Measurements from ENCODE around the gene HAX1.
"Not testable (repeated sequence)": the region's sequence is repeated elsewhere in the genome, so short reads cannot be mapped to it uniquely, and the experiment has no call there.

The HAX1 gene

DNA sequence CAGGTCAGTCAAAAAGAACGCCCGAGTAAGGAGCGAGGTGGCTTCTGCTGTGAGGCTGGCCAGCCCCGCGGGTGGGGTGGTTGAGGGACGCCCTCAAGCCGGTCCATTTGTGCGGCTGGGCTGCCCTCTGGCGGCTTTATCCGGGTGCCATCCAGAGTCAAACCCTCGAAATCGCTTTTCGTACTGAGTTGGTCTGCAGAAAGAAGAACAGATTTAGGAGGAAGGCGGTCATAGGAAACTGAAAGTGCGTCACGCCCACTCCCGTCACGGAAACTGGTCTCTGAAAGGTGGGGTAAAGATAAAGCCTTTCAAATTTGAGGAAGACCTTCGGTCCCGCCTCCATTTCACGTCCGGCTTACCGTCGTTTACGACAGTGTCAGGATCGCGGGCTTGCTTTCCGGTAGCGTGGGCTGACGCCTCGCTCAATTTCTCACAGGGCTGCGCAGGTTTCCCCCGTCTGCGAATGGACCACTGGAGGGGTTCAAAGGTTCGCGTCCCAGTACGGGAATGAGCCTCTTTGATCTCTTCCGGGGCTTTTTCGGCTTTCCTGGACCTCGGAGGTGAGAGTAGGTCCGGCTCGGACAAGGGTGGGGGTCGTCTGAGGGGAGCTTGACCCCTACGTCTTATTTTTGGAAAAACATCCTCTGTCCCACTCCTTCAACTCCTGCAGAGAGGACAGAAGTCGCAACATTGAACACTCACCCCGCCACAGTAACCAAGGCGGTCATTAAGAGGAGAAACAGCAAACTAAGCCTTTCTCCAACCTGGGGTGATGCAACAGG is at the start of gene HAX1:
TSS of gene HAX1 (plus strand) at position 413 of the 782 bp plus-strand sequence. CDS start at position 508, 95 bp downstream.
- DNase-seq = peak; percentile 97

- DNase-seq = no peak
Measured at GRCh38 chr1:154222918-154223317, 49.5 kb upstream of the HAX1 start.

GRCh38 chr1:154223621-154224020 is 48.8 kb upstream of the HAX1 start:
- no peak for DNase-seq

DNA sequence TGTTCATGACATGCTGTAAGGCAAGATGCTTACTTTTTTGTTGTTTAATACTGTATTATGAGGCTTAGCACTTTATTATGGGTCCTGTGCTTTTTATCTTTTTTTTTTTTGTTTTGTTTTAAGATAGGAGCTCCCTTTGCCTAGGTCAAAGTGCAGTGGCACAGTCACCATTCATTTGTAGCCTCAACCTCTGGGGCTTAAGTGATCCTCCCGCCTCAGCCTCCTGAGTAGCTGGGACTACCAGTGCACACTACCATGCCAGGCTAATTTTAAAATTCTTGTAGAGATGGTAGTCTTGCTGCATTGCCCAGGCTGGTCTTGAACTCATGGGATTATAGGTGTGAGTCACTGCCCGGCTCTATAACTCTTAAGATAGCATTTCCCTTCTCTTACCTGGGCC is 47.1 kb upstream of the HAX1 start:
- DNase-seq = no peak

DNA sequence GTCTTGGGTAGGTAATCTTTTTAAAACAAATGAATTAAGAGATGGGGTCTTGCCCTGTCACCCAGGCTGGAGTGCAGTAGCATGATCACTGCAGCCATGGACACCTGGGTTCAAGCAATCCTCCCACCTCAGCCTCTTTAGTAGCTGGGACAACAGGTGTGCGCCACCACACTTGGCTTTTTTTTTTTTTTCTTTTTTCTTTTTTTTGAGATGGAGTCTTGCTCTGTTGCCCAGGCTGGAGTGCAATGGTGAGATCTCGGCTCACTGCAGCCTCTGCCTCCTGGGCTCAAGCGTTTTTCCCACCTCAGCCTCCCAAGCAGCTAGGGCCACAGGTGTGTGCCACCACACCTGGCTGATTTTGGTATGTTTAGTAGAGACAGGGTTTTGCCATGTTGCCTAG is 41.3 kb upstream of the HAX1 start:
- DNase-seq = not testable (repeated sequence)

DNA sequence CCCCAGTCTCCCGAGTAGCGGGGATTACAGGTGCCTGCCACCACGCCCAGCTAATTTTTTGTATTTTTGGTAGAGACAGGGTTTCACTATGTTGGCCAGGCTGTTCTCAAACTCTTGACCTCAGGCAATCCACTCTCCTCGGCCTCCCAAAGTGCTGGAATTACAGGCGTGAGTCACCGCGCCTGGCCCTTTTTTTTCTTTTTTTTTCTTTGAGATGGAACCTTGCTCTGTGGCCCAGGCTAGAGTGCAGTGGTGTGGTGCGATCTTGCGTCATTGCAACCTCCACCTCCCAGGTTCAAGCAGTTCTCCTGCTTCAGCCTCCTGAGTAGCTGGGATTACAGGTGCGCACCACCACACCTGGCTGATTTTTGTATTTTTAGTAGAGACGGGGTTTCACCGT is 39.3 kb upstream of the HAX1 start:
- not testable (repeated sequence) for DNase-seq

DNA sequence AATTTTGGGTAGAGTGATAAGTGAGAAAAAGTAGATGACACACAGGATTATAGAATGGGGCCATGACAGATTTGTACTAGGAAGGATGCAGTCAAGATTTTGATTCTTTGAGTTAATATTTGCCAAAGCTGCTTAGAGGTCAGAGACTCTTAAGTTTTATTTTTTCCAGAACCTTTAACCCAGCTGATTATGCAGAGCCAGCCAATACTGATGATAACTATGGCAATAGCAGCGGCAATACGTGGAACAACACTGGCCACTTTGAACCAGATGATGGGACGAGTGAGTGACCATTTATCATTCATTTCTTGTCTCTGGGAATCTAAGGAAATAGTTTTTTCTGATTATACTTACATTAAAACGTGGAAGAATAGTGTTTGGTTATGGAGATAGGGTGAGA is 35.6 kb upstream of the HAX1 start:
- DNase-seq = no peak

DNA sequence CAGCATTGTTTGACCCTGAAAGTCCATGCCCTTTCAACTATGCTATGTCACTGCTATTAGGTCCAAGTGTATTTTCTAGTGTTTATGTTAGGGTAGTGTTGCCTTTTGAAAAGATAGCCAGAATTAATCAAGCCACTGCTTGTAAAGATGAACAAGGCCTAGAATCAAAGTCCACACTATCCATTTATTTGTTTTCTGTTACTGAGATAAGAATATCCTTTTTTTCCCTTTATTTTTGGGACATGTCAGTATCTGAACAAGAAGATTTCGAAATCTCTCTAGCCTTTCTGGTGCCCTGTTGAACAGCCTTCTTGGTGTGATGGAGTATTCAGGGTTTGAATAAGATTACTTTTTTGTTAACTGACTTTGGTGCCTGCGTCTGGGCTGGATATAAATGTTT is 35.0 kb upstream of the HAX1 start:
- no peak for DNase-seq

- DNase-seq = no peak
Measured at GRCh38 chr1:154237880-154238506, 34.4 kb upstream of the HAX1 start.

- no peak for DNase-seq
Measured at GRCh38 chr1:154239491-154239890, 32.9 kb upstream of the HAX1 start.

GRCh38 chr1:154240294-154240833 is 32.1 kb upstream of the HAX1 start:
- DNase-seq = no peak

GRCh38 chr1:154241703-154242351 is 30.6 kb upstream of the HAX1 start:
- DNase-seq = no peak

GRCh38 chr1:154253671-154254070 is 18.8 kb upstream of the HAX1 start:
- DNase-seq = no peak

GRCh38 chr1:154256686-154257085 is 15.7 kb upstream of the HAX1 start:
- DNase-seq = no peak

DNA sequence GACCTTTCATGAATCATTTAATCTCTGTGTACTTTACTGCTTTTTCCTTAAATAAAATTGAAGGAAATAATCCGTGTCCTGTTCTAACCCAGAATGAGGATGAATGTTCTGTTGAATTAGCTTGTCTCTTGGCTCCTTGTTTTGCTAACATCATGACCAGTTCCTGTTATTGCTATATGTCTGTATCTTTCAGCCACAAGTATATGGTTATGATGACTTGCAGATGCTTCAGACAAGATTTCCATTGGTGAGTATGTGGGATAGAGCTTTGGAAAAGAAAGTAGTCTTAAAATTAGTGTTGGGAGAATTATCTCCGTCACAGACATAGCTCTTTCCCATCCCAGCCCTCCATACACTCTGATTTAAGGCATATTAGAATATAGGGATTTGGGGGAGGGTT is 13.6 kb upstream of the HAX1 start:
- DNase-seq = no peak

GRCh38 chr1:154260127-154260526 is 12.3 kb upstream of the HAX1 start:
- DNase-seq = no peak

DNA sequence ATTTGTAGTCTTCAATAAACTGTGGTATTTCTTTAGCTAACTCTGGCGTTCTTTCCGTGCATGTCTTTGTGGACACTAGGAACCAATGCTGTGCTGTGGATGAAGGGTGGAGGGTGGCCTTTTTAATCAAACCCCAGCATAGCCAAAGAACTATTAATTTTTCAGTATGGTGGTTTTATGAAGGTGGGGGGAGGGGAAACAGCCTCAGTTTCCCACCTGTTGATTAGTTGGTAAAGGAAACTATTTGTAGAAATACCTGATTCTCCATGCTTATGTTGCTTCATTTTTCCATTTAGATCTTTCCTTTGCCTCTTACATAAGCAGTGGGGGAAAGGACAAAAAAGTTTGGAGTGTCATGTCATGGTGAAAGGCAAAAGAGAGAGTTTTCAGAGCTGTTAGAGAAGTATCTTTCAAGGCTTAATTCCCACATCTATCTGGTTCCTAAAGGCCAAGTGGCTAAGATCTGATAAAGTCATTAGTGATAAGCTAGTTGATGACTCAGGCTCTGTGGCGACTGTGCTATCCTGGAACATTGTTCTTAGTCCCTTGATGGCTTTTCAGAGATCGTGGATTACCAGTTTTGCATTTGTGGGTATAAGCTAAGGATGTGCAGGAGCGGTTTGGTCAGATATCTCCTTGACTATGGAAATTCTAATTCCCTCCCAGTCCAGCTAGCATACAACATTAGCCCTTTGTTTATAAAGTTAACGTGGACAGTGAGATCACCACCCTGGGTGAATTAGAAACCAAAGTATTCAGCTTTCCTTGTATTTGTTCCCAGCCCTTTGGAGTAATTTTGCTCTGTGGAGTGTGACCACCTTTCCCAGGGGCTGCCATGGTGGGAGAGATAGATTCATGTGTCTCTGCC is 8.7 kb upstream of the HAX1 start:
- DNase-seq = no peak

DNA sequence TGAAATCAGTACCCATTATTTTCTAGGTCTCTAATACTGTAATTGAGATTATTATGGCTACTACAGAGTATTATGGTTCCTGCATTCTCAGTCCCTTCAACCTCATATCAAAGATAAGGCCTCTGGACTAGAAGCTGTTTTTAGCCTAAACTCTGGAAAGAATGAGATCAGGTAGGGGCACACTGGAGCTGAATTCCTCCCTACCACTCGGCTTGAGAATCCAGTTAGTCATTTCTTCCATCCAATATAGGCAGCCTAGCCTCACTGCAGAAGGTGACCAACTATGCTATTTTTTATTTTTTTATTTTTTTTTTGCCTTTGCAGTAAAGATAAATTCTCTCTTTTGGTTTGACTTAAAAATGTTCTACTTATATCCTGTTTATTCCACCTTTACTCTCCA is 8.0 kb upstream of the HAX1 start:
- DNase-seq = no peak

GRCh38 chr1:154265586-154265985 is 6.8 kb upstream of the HAX1 start:
- DNase-seq = no peak

GRCh38 chr1:154270833-154271232 is 1.6 kb upstream of the HAX1 start:
- no peak for DNase-seq

GRCh38 chr1:154272999-154273563 is 652 bp downstream of the HAX1 start:
- DNase-seq = no peak

DNA sequence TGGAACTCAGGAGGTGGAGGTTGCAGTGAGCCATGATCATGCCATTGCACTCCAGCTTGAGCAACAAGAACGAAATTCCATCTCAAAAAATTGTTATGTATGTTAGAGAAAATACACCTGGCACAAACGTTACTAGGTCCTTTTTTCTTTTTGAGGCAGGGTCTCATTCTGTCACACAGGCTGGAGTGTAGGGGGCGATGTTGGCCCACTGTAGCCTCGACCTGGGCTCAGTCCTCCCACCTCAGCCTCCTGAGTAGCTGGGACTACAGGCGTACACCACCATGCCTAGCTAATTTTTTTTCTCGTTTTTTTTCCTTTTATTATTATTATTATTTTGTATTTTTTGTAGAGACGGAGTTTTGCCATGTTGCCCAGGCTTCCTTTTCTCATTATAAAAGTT is 4.4 kb downstream of the HAX1 start:
- peak; percentile 42 for DNase-seq
